Body of pancreas (tissue), 4 donors: Measurements from ENCODE around the gene MMP23B. TPM values are rescaled to one million over a fixed set of nuclear protein-coding genes. Genes with fewer than 3 reads are reported as not detected.

Source experiments
- ATAC-seq: fragments of 150-250 bp; one replicate; pipeline ENCODE4 v1.9.1; 2016
- DNase-seq, 4 donors: peaks; one replicate each; pipeline ENCODE4 v3.0.0-alpha.2; 2019
- H3K27ac ChIP-seq, 4 donors: fragments of 200-600 bp; sonication (generic); 1 replicate in 3 of 4; 2 replicates in 1 of 4; pipeline versions ENCODE4 v1.5.1 to v1.6.1; 2016 to 2019; ENCODE audit warnings: mild to moderate bottlenecking in 1 of 4, mixed read lengths in 1 of 4, moderate library complexity in 1 of 4
- H3K27me3 ChIP-seq, 2 donors: fragments of 200-600 bp; sonication (generic); one replicate each; pipeline ENCODE4 v1.6.0; 2016; ENCODE audit warnings: mild to moderate bottlenecking in 1 of 2
- H3K36me3 ChIP-seq, 2 donors: fragments of 200-600 bp; sonication (generic); replicated peaks in 1 of 2; 2 replicates each; pipeline ENCODE4 v1.5.1; 2016; ENCODE audit warnings: low read depth in 2 of 2; ENCODE audit not compliant: insufficient read depth in 1 of 2
- H3K4me1 ChIP-seq: fragments of 200-600 bp; sonication (generic); one replicate; pipeline ENCODE4 v1.6.0; 2016
- H3K4me3 ChIP-seq, 2 donors: fragments of 200-600 bp; sonication (generic); 1 replicate in 1 of 2; 2 replicates in 1 of 2; pipeline ENCODE4 v1.5.1; 2016 to 2019
- H3K9me3 ChIP-seq, 3 donors: fragments of 200-600 bp; sonication (generic); 1 replicate in 2 of 3; 2 replicates in 1 of 3; pipeline ENCODE4 v1.5.1; 2016
- CTCF ChIP-seq, 7 experiments: fragments of 450-650 bp in 4 of 7; fragments of 200-600 bp in 3 of 7; sonication (generic) in 3 of 7; IDR thresholded peaks; one replicate each; pipeline ENCODE4 v1.5.1; 2016 to 2019; ENCODE audit warnings: antibody characterized with exemption in 7 of 7
- POLR2A ChIP-seq, 3 donors: fragments of 450-650 bp; IDR thresholded peaks; one replicate each; pipeline ENCODE4 v1.6.1; 2016; ENCODE audit warnings: antibody characterized with exemption in 3 of 3, mild to moderate bottlenecking in 2 of 3
- WGBS, 2 donors: methylation state at CpG; one replicate each; pipeline ENCODE4 v1.1.5; 2017; 5-methylcytosine and 5-hydroxymethylcytosine counted together
- intact Hi-C: fragments of 100-400 bp; cut with DNase I; formaldehyde crosslinking; loops from one replicate; pipeline ENCODE4 v1.15.1; 2023
- total RNA-seq, 2 donors: library from RNA; depleted of rRNA; stranded (reverse); fragments of >200 nt; gene quantifications; one replicate each; pipeline ENCODE4 v1.1.0, GENCODE V29; 2016

Gene MMP23B
- total RNA-seq, 2 donors from 2014 or later: 0.99 to 1.8 TPM

GRCh38 chr1:1613509-1614082 lies 18.4 kb upstream of the MMP23B start:
- H3K36me3 ChIP-seq: no peaks in the 10 kb centered on the region
- peak overlapping the region in 3 of 4 donors; percentile 47 to 100 (median 98) for H3K27ac ChIP-seq
- no peaks in the 10 kb centered on the region for H3K27me3 ChIP-seq
- no peaks in the 10 kb centered on the region for H3K9me3 ChIP-seq
- intact Hi-C loops: no loop called here
- peaks cover 30% of the 10 kb centered on the region for H3K4me1 ChIP-seq
- no peak for DNase-seq
- 18 to 20% methylated on average over 11 of the region's 11 CpGs for whole genome bisulfite sequencing, 2 donors
- no peak for ATAC-seq
- TF ChIP-seq POLR2A (IDR thresholded peaks at IDR 0.05) (no peak), CTCF (IDR thresholded peaks at IDR 0.05) (no peak)
- no peak overlapping the region for H3K4me3 ChIP-seq

GRCh38 chr1:1614204-1614953 lies 17.6 kb upstream of the MMP23B start:
- DNase-seq (peak; percentile 57 to 76 (median 63)), ATAC-seq (peak; percentile 3)
- H3K27me3 ChIP-seq: no peaks in the 10 kb centered on the region
- H3K4me3 ChIP-seq: peak overlapping the region; percentile 14 to 98
- intact Hi-C loops: no loop called here
- 1 to 6% methylated on average over 21 to 30 of the region's 30 CpGs for WGBS, 2 donors
- H3K9me3 ChIP-seq: no peaks in the 10 kb centered on the region
- TF ChIP-seq CTCF (IDR thresholded peaks at IDR 0.05) (no peak), POLR2A (IDR thresholded peaks at IDR 0.05) (peak in 2 of 3 donors; percentile 41 to 44)
- H3K36me3 ChIP-seq: no peaks in the 10 kb centered on the region
- H3K4me1 ChIP-seq: peaks cover 30% of the 10 kb centered on the region
- peak overlapping the region; percentile 20 to 100 (median 96) for H3K27ac ChIP-seq

GRCh38 chr1:1614954-1615255 lies 17.1 kb upstream of the MMP23B start:
- Histone ChIP-seq H3K4me3 (peak overlapping the region; percentile 14 to 98), H3K36me3 (no peaks in the 10 kb centered on the region), H3K4me1 (peaks cover 30% of the 10 kb centered on the region), H3K27me3 (no peaks in the 10 kb centered on the region), H3K27ac (peak overlapping the region; percentile 93 to 100 (median 97)), H3K9me3 (no peaks in the 10 kb centered on the region)
- no peak for DNase-seq
- ATAC-seq: no peak
- 0 to 1% methylated on average over 13 to 23 of the region's 23 CpGs for WGBS, 2 donors
- intact Hi-C loops: no loop called here
- TF ChIP-seq CTCF (IDR thresholded peaks at IDR 0.05): peak in 1 of 7 experiments; percentile 8
- TF ChIP-seq POLR2A (IDR thresholded peaks at IDR 0.05): peak in 1 of 3 donors; percentile 70

- WGBS, 2 donors: 1% methylated on average over 102 of the region's 107 CpGs; no CpG with 5 or more reads in 1 of the 2 donors
- no peaks in the 10 kb centered on the region for H3K36me3 ChIP-seq
- TF ChIP-seq CTCF (IDR thresholded peaks at IDR 0.05) (peak in 1 of 7 experiments; percentile 6), POLR2A (IDR thresholded peaks at IDR 0.05) (peak; percentile 67 to 87 (median 74))
- H3K27me3 ChIP-seq: no peaks in the 10 kb centered on the region
- H3K9me3 ChIP-seq: no peaks in the 10 kb centered on the region
- peak within 1 kb of the TSS; percentile 93 to 100 (median 97) for H3K27ac ChIP-seq
- peak within 1 kb of the TSS; percentile 88 to 98 for H3K4me3 ChIP-seq
- DNase-seq: peak; percentile 96 to 98 (median 98)
- intact Hi-C loops: no loop called here
- ATAC-seq: peak; percentile 92
- H3K4me1 ChIP-seq: peaks cover 30% of the 10 kb centered on the region
These were observed 16.5 kb upstream of the MMP23B start, which contains the start of gene MIB2 for GRCh38 chr1:1615256-1616044. TSS of gene MIB2 (plus strand) at chr1:1615500. CDS start at chr1:1623453, 7,953 bp downstream.
